H1 (cell line): Measurements from ENCODE around the gene ING1. TPM values are rescaled to one million over a fixed set of nuclear protein-coding genes. Genes with fewer than 3 reads are reported as not detected.

Source experiments
- CTCF ChIA-PET: fragments of 300-600 bp; sonication (Branson Sonifier 250); formaldehyde crosslinking; loops from one replicate; lab custom pipeline; 2021; ENCODE audit not compliant: partially characterized antibody; lab: Charles Lee
- POLR2A ChIA-PET: fragments of 300-600 bp; sonication (Branson Sonifier 250); formaldehyde crosslinking; loops from one replicate; lab custom pipeline; 2021; ENCODE audit warnings: inconsistent platforms; ENCODE audit not compliant: partially characterized antibody; lab: Charles Lee
- DNase-seq, 2 experiments: peaks; one replicate each; pipeline versions ENCODE4 v3.0.0 to v3.0.0-alpha.2; 2010 to 2022; ENCODE audit warnings: low spot score in 2 of 2, low read depth in 1 of 2, mixed read lengths in 1 of 2
- FAIRE-seq: peaks from 2 replicates; lab custom pipeline; 2011; peaks lifted over from hg19 to GRCh38; lab: Jason Lieb, UNC
- H2AFZ ChIP-seq: 2 replicates; pipeline ENCODE4 v1.8.1; 2012; ENCODE audit warnings: low read length, inconsistent platforms
- H2AK5ac ChIP-seq: 2 replicates; pipeline ENCODE4 v1.6.1; 2013; ENCODE audit warnings: low read depth, low read length
- H2BK120ac ChIP-seq: replicated peaks from 2 replicates; pipeline ENCODE3; 2013; ENCODE audit warnings: low read depth, low read length, inconsistent platforms
- H2BK12ac ChIP-seq: 2 replicates; pipeline ENCODE4 v1.6.1; 2013; ENCODE audit warnings: low read depth, low read length
- H2BK15ac ChIP-seq: 2 replicates; pipeline ENCODE4 v1.6.1; 2013; ENCODE audit warnings: low read length
- H2BK20ac ChIP-seq: 2 replicates; pipeline ENCODE4 v1.6.1; 2013; ENCODE audit warnings: low read length
- H2BK5ac ChIP-seq: 2 replicates; pipeline ENCODE4 v1.6.1; 2013; ENCODE audit warnings: low read depth, low read length
- H3K14ac ChIP-seq: 2 replicates; pipeline ENCODE4 v1.6.1; 2013; ENCODE audit warnings: inconsistent platforms; ENCODE audit not compliant: insufficient read length
- H3K18ac ChIP-seq: 2 replicates; pipeline ENCODE4 v1.6.1; 2013; ENCODE audit warnings: low read length; ENCODE audit errors: extremely low read depth
- H3K23ac ChIP-seq: 2 replicates; pipeline ENCODE4 v1.6.1; 2013; ENCODE audit warnings: inconsistent platforms; ENCODE audit not compliant: insufficient read length
- H3K23me2 ChIP-seq: 2 replicates; pipeline ENCODE4 v1.6.1; 2013; ENCODE audit warnings: low read depth, low read length
- H3K27ac ChIP-seq: 2 replicates; pipeline ENCODE4 v1.6.1; 2011; ENCODE audit warnings: low read depth, low read length, inconsistent platforms
- H3K27me3 ChIP-seq, 4 experiments: replicated peaks in 1 of 4; 1 replicate in 1 of 4; 2 replicates in 3 of 4; pipeline versions ENCODE4 v1.6.1 to v1.8.1; 2011 to 2013; ENCODE audit warnings: low read length in 3 of 4, mild to moderate bottlenecking in 3 of 4, inconsistent platforms in 2 of 4, mixed read lengths in 2 of 4, moderate library complexity in 1 of 4; ENCODE audit not compliant: control insufficient read depth in 3 of 4, insufficient read depth in 3 of 4; ENCODE audit errors: extremely low read depth in 1 of 4
- H3K36me3 ChIP-seq, 4 experiments: 2 replicates each; pipeline versions ENCODE4 v1.6.1 to v1.8.1; 2011 to 2013; ENCODE audit warnings: mild to moderate bottlenecking in 4 of 4, low read length in 3 of 4, moderate library complexity in 2 of 4, control low read depth in 1 of 4, inconsistent platforms in 1 of 4; ENCODE audit not compliant: insufficient read depth in 4 of 4, control insufficient read depth in 2 of 4
- H3K4ac ChIP-seq: replicated peaks from 2 replicates; pipeline ENCODE3; 2013; ENCODE audit warnings: low read length, low read depth, mixed read lengths, inconsistent platforms; ENCODE audit not compliant: insufficient read length
- H3K4me1 ChIP-seq, 4 experiments: replicated peaks in 1 of 4; 1 replicate in 1 of 4; 2 replicates in 3 of 4; pipeline versions ENCODE4 v1.6.1 to v1.8.1; 2011 to 2013; ENCODE audit warnings: low read length in 3 of 4, inconsistent platforms in 2 of 4, mixed read lengths in 1 of 4; ENCODE audit not compliant: insufficient read depth in 4 of 4, control insufficient read depth in 3 of 4
- H3K4me2 ChIP-seq, 2 experiments: 2 replicates each; pipeline versions ENCODE4 v1.6.1 to v1.8.1; 2011 to 2013; ENCODE audit warnings: low read depth in 2 of 2, low read length in 2 of 2, control low read depth in 1 of 2, inconsistent platforms in 1 of 2, mild to moderate bottlenecking in 1 of 2; ENCODE audit not compliant: insufficient read depth in 1 of 2
- H3K4me3 ChIP-seq, 4 experiments: fragments of 200-600, 300-600 bp in 1 of 4; sonication (generic), shearing (Covaris generic), sonication (Bioruptor Twin) in 1 of 4; 2 replicates each; pipeline versions ENCODE4 v1.5.1 to v1.8.1; 2011 to 2016; ENCODE audit warnings: low read length in 4 of 4, low read depth in 3 of 4, control low read depth in 2 of 4, inconsistent platforms in 2 of 4, mild to moderate bottlenecking in 2 of 4, mixed read lengths in 1 of 4, moderate library complexity in 1 of 4; ENCODE audit not compliant: insufficient read depth in 2 of 4; ENCODE audit errors: extremely low read depth in 1 of 4
- H3K56ac ChIP-seq: replicated peaks from 2 replicates; pipeline ENCODE3; 2013; ENCODE audit warnings: low read depth, mild to moderate bottlenecking, mixed read lengths, low read length, inconsistent platforms; ENCODE audit not compliant: insufficient read length
- H3K79me1 ChIP-seq: 2 replicates; pipeline ENCODE4 v1.6.1; 2013; ENCODE audit warnings: low read depth, low read length, control low read depth
- H3K79me2 ChIP-seq, 2 experiments: 2 replicates each; pipeline versions ENCODE4 v1.6.1 to v1.8.1; 2012 to 2013; ENCODE audit warnings: low read length in 2 of 2, mild to moderate bottlenecking in 2 of 2, inconsistent platforms in 1 of 2; ENCODE audit not compliant: insufficient read depth in 2 of 2, control insufficient read depth in 1 of 2
- H3K9ac ChIP-seq, 4 experiments: replicated peaks in 1 of 4; 1 replicate in 1 of 4; 2 replicates in 3 of 4; pipeline versions ENCODE4 v1.6.1 to v1.8.1; 2011 to 2013; ENCODE audit warnings: low read depth in 3 of 4, low read length in 3 of 4, control low read depth in 2 of 4, mild to moderate bottlenecking in 2 of 4, moderate library complexity in 2 of 4, inconsistent platforms in 1 of 4; ENCODE audit errors: extremely low read depth in 1 of 4
- H3K9me3 ChIP-seq, 2 experiments: 2 replicates each; pipeline versions ENCODE4 v1.6.1 to v1.8.1; 2012 to 2013; ENCODE audit warnings: mild to moderate bottlenecking in 2 of 2, moderate library complexity in 2 of 2, control low read depth in 1 of 2, inconsistent platforms in 1 of 2, low read depth in 1 of 2, low read length in 1 of 2, mixed read lengths in 1 of 2; ENCODE audit not compliant: insufficient read depth in 2 of 2
- H4K20me1 ChIP-seq, 2 experiments: replicated peaks in 1 of 2; 2 replicates each; pipeline versions ENCODE3 to v1.8.1; 2011 to 2013; ENCODE audit warnings: inconsistent platforms in 2 of 2, low read length in 2 of 2, mild to moderate bottlenecking in 1 of 2; ENCODE audit not compliant: insufficient read depth in 2 of 2, control insufficient read depth in 1 of 2
- H4K5ac ChIP-seq: 2 replicates; pipeline ENCODE4 v1.6.1; 2013; ENCODE audit warnings: low read length, low read depth, mixed read lengths, inconsistent platforms; ENCODE audit not compliant: insufficient read length
- H4K8ac ChIP-seq: 2 replicates; pipeline ENCODE4 v1.8.0; 2013; ENCODE audit warnings: mild to moderate bottlenecking, moderate library complexity, low read length, inconsistent platforms; ENCODE audit not compliant: insufficient read depth; ENCODE audit errors: extremely low read depth
- H4K91ac ChIP-seq: replicated peaks from 2 replicates; pipeline ENCODE3; 2013; ENCODE audit warnings: low read length, mixed read lengths, inconsistent platforms; ENCODE audit not compliant: insufficient read length
- JUN ChIP-seq: IDR thresholded peaks from 2 replicates; pipeline ENCODE4 v1.6.1; 2011; ENCODE audit warnings: low read depth, mild to moderate bottlenecking, improper control_type of control experiment, low read length
- MAFK ChIP-seq: IDR thresholded peaks from 2 replicates; pipeline ENCODE4 v1.6.1; 2012; ENCODE audit warnings: low read depth, mild to moderate bottlenecking, improper control_type of control experiment, low read length
- RAD21 ChIP-seq, 2 experiments: IDR thresholded peaks in 1 of 2; conservative IDR thresholded peaks in 1 of 2; 2 replicates each; pipeline ENCODE4 v1.6.1; 2011; ENCODE audit warnings: low read depth in 2 of 2, low read length in 2 of 2, improper control_type of control experiment in 1 of 2, inconsistent platforms in 1 of 2, mild to moderate bottlenecking in 1 of 2, moderate library complexity in 1 of 2
- RBBP5 ChIP-seq: IDR thresholded peaks from 2 replicates; pipeline ENCODE4 v1.7.1; 2012; ENCODE audit warnings: low read depth, mild to moderate bottlenecking, inconsistent platforms, low read length, moderate library complexity, borderline replicate concordance
- RFX5 ChIP-seq: IDR thresholded peaks from 2 replicates; pipeline ENCODE4 v1.6.1; 2011; ENCODE audit warnings: low read depth, low read length, improper control_type of control experiment, borderline replicate concordance
- WGBS, 2 experiments: shearing (Covaris generic) in 1 of 2; methylation state at CpG; one replicate each; pipeline versions ENCODE4 v1.1.6 to v1.1.7; 2013 to 2015; ENCODE audit warnings: low lambda C conversion rate in 2 of 2, mixed read lengths in 2 of 2, inconsistent platforms in 1 of 2, low coverage in 1 of 2, missing lambda C conversion rate in 1 of 2; ENCODE audit not compliant: insufficient replicate concordance in 2 of 2, insufficient coverage in 1 of 2, insufficient read length in 1 of 2; ENCODE audit errors: extremely low coverage in 1 of 2, missing lambda C conversion rate in 1 of 2; 5-methylcytosine and 5-hydroxymethylcytosine counted together
- polyA plus RNA-seq, 7 experiments: library from polyadenylated mRNA; depleted of rRNA in 3 of 7; stranded (reverse) in 5 of 7; unstranded in 2 of 7; fragments of >200 nt in 5 of 7; fragments of 200-250 nt in 2 of 7; gene quantifications; 1 replicate in 5 of 7; 2 replicates in 1 of 7; 4 replicates in 1 of 7; pipeline versions ENCODE4 v1.2.1 to v1.2.3, GENCODE V29; 2011 to 2013; ENCODE audit warnings: missing spikeins in 2 of 7, mixed read lengths in 2 of 7
- total RNA-seq: library from RNA; stranded (reverse); fragmentation: NEBNext Ultra II Directional; extraction: Animal tissue kit (Norgen Biotek cat#: 25700); gene quantifications from 2 replicates; pipeline ENCODE4 v1.2.1, GENCODE V29; 2021
- TF ChIP-seq, protein P1 (sequence below), 3 experiments: IDR thresholded peaks; 1 replicate in 2 of 3; 2 replicates in 1 of 3; pipeline versions ENCODE4 v1.5.1 to v1.6.1; 2011; ENCODE audit warnings: low read length in 3 of 3, mild to moderate bottlenecking in 3 of 3, inconsistent platforms in 2 of 3, low read depth in 1 of 3, moderate library complexity in 1 of 3; ENCODE audit not compliant: insufficient read depth in 1 of 3; ENCODE audit errors: control extremely low read depth in 1 of 3

The ING1 gene
- total and polyA plus RNA-seq, 2 of the 8 experiments (the other 6 are each of a cell fraction or from before 2014, with no cell fraction given) = 22.3 to 26.6 TPM

DNA sequence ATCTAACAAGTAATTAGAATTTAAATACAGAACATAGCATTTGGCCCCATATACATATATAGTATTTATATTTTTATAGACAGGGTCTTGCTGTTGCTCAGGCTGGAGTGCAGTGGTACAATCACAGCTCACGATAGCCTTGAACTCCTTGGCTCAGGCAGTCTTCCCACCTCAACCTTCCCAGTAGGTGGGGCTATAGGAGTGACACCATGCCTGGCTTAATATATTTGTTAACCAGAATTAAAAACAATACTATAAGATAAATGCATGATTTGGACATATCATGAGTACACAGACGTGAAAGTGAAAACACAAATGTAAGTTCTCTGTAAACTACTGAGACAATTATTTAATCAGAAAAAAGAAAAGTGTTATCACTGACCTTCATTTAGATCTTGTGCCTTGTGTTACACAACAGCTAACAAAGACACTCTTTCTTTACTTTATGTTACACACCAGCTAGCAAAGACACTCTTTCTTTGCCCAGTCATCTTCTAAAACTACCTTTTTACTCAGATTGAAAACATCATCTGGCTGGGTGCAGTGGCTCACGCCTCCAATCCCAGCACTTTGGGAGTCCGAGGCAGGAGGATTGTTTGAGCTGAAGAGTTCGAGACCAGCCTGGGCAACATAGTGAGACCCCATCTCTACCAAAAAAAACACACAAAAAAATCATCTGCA lies 30.2 kb upstream of the ING1 start:
- 88% methylated on average over 5 of the region's 5 CpGs; no CpG with 5 or more reads in 1 of the 2 experiments for WGBS, 2 experiments

More for the DNA sequence above, 30.2 kb upstream of the ING1 start:
- no peak for FAIRE-seq
- H3K9ac ChIP-seq = no peak overlapping the region
- no peaks in the 10 kb centered on the region for H3K23me2 ChIP-seq
- no peak overlapping the region for H3K18ac ChIP-seq
- no peak overlapping the region for H3K4me2 ChIP-seq
- no peak for TF ChIP-seq MAFK
- TF ChIP-seq, protein P1, sequence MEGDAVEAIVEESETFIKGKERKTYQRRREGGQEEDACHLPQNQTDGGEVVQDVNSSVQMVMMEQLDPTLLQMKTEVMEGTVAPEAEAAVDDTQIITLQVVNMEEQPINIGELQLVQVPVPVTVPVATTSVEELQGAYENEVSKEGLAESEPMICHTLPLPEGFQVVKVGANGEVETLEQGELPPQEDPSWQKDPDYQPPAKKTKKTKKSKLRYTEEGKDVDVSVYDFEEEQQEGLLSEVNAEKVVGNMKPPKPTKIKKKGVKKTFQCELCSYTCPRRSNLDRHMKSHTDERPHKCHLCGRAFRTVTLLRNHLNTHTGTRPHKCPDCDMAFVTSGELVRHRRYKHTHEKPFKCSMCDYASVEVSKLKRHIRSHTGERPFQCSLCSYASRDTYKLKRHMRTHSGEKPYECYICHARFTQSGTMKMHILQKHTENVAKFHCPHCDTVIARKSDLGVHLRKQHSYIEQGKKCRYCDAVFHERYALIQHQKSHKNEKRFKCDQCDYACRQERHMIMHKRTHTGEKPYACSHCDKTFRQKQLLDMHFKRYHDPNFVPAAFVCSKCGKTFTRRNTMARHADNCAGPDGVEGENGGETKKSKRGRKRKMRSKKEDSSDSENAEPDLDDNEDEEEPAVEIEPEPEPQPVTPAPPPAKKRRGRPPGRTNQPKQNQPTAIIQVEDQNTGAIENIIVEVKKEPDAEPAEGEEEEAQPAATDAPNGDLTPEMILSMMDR (IDR thresholded peaks at IDR 0.05; ENCODE audit: control extremely low read depth in 1 of 3, insufficient read depth in 1 of 3, low read depth in 1 of 3, low read length in 3 of 3) = peak; percentile 39 to 53 (median 45); a peak in 3 of 4 replicates
- TF ChIP-seq RBBP5 = no peak
- no peak for TF ChIP-seq RFX5
- peak; percentile 62 for TF ChIP-seq RAD21 (IDR thresholded peaks at IDR 0.05 in 1 of 2, conservative IDR thresholded peaks at IDR 0.05 in 1 of 2; ENCODE audit: low read depth in 2 of 2, low read length in 2 of 2)
- no peak for TF ChIP-seq JUN
- TF ChIP-seq, all 59 proteins: peak for 2
- Histone ChIP-seq H3K36me3 (peaks cover 8 to 33% (median 17%) of the 10 kb centered on the region in 4 experiments; a peak in 5 of 8 replicates), H2BK15ac (no peak overlapping the region), H4K91ac (no peak overlapping the region), H3K4ac (no peak overlapping the region), H3K4me3 (no peak overlapping the region), H4K5ac (no peak overlapping the region), H3K27me3 (no peaks in the 10 kb centered on the region), H3K23ac (no peak overlapping the region), H3K79me1 (no peaks in the 10 kb centered on the region), H3K79me2 (no peaks in the 10 kb centered on the region), H3K4me1 (no peaks in the 10 kb centered on the region), H2AFZ (no peak overlapping the region), H4K8ac (no peak overlapping the region), H4K20me1 (peaks cover 3 to 6% of the 10 kb centered on the region in 2 experiments), H2BK120ac (no peak overlapping the region), H3K14ac (no peak overlapping the region), H2AK5ac (no peak overlapping the region), H3K9me3 (no peaks in the 10 kb centered on the region), H2BK20ac (no peak overlapping the region), H3K27ac (no peak overlapping the region), H2BK5ac (no peak overlapping the region), H3K56ac (no peak overlapping the region), H2BK12ac (no peak overlapping the region)
- ChIA-PET POLR2A (interaction anchor here (0.6 to 2.1 kb wide), 4 partner anchors 25 to 39 kb away, joined by 3 to 10 read pairs (median 4); no protein-coding TSS in a partner anchor), CTCF (interaction anchor here (0.7 to 4.1 kb wide), 41 partner anchors 9 to 242 kb away, joined by 3 to 27 read pairs (median 4); no protein-coding TSS in a partner anchor)
- no peak for DNase-seq
